Adipose tissue (tissue), 3 donors: ENCODE data around the gene BROX. TPM values are rescaled to one million over a fixed set of nuclear protein-coding genes. Genes with fewer than 3 reads are reported as not detected.
"Not testable (repeated sequence)": the region's sequence is repeated elsewhere in the genome, so short reads cannot be mapped to it uniquely, and the experiment has no call there.

ENCODE experiments used
- H3K27ac ChIP-seq: one replicate; pipeline ENCODE4 v1.5.1; 2013; ENCODE audit warnings: low read depth, low read length
- WGBS, 3 donors: extraction: QIAGEN DNeasy Blood & Tissue Kit; methylation state at CpG; one replicate each; pipeline ENCODE4 v1.1.7; 2013; 5-methylcytosine and 5-hydroxymethylcytosine counted together
- polyA plus RNA-seq, 3 donors: library from polyadenylated mRNA; stranded (reverse); fragments of 200-250 nt; gene quantifications; one replicate each; pipeline ENCODE4 v1.2.3, GENCODE V29; 2013
- donor health status: healthy with polysubstance abuse.
- donor health status: Bipolar disorder and iron deficiency.
- donor health status: healthy.

BROX gene, protein sequence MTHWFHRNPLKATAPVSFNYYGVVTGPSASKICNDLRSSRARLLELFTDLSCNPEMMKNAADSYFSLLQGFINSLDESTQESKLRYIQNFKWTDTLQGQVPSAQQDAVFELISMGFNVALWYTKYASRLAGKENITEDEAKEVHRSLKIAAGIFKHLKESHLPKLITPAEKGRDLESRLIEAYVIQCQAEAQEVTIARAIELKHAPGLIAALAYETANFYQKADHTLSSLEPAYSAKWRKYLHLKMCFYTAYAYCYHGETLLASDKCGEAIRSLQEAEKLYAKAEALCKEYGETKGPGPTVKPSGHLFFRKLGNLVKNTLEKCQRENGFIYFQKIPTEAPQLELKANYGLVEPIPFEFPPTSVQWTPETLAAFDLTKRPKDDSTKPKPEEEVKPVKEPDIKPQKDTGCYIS
- polyA plus RNA-seq, result 10 to 100 TPM in 1 of 3 donors, 1 to 10 TPM in 2; 6.4 to 15.3 (median 8.1) TPM

DNA sequence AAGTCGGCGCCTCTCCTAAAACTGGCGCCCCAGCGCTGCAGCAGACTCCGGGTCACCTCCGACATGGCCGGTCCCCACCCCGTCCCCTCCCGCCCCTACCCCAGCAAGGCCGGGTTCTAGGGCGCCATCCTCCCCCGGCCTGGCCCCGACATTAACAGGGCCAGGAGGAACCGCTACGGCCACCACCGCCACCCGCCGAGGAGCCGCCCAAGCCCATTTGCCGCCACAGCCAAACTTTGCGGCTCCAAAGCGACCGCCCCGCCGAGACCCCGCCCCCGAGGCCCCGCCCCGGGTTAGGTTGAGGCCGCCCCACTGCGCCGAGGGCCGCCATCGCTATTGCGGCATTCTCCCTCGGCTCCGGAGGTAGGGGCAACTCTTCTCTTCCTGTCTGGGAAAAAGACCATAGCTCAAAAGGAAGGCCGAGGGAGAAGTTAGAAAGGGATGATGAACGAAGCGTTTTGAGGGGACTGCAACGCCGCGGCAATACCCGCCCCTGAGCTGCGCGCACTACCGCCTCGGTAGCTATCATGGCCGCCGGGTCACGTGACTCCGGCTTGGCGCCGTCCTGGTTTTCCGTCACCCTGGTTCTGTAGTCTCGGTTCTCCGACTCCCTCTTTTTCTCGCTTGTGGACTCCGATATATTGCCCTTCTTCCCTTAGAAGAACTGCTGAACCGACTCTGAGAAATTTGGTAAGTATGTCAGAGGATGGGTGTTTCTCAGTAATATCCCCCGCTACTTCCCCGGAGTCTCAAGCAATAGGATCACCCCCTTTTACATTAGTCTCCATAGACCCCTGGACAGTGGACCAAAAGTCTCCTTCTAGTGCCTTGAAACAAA is at the start of gene BROX, which contains the start of gene AIDA:
Gene BROX (plus strand): TSS at position 312 of the 838 bp plus-strand sequence. CDS start 3,136 bp downstream, outside the sequence.
Gene AIDA (minus strand): TSS at position 239 of the 838 bp plus-strand sequence. CDS start 174 bp downstream, at position 65.
- H3K27ac ChIP-seq, result peak within 1 kb of the TSS; percentile 88
- WGBS, 3 donors, result 2 to 6% (median 3%) methylated on average over 51 to 54 of the region's 62 CpGs

DNA sequence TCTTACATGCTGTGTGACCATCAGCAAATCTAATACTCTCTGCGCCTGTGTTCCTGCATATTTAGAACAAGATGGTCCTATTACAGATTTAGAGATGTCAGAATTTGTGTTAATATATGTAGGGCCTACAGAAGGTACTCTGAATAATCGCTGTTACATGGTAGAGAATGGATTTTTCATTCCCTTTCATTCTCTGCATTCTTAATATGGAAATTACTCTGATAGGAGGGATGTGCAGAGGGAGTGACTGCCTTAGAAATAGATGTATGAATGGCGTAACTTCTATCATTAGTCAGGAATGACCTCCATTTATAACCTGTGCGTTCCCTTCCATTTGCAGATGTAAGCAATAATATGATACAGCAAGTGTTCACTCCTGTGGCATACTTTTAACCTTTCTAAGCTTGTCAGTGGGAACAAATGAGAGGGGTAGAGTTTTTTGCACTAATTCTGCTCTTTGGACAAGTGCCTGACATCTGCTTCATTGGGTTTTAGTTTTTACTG is 48.9 kb upstream of the BROX start:
- H3K27ac ChIP-seq, result no peak overlapping the region
- 95 to 96% (median 96%) methylated on average over 4 of the region's 4 CpGs for whole genome bisulfite sequencing, 3 donors

DNA sequence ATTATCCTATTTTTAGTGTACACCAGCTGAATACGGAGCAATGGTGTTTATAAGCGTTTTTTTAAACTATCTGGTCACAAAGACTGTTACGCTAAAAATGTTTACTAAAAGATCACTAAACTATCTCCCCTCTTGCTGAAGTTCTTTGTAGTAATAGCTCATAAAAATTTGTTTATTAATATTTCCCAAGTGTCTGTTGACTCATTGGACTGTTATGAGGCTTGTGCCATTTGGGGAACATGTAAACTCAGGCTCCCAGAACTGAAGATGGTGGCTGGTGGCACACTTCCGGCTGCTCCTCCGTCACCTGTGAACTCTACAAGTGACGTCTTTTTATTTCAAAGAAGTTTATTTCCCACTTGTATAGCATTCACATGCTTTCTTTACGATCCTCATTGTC is 46.4 kb upstream of the BROX start:
- WGBS, 3 donors, result 87 to 93% (median 88%) methylated on average over 7 of the region's 7 CpGs
- no peak overlapping the region for H3K27ac ChIP-seq

DNA sequence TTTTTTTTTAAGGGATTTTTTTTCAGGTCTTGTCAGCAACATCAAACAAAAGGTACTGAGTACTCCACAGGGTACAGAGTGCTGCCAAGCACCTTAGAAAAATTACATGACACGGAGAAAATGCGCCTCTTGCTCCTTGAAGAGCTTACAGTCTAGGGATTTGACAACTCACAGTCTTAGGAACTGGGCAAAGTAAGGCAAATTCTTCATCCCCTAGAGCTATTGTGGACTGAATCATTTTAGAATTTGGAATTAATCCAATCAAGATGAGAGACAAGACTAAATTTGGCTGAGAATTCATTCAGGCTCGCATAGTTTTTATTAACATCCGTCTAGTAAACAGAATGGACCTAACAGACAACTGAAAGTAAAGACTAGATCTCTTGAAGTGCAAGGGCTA is 44.2 kb upstream of the BROX start:
- not testable (repeated sequence) for H3K27ac ChIP-seq

DNA sequence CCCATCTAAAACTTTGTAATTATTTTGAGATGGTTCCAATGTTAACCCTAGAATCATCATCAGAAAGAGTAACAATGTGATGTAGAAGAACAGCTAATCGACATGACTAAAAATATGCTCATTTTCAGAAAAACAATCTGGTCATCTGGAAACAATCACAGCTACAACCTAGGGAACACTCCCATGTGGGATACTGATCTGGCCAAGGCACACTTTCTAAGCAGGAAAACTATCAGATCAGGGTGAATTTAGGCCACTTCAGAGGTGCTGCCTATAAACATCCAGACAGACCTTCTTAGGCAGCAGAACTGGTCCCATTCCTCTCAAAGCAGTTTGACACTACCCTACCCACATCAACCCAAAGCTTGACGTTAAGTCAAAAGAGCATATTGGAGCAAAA is 43.3 kb upstream of the BROX start:
- not testable (repeated sequence) for H3K27ac ChIP-seq
- WGBS, 3 donors, result 75 to 87% (median 80%) methylated on average over 1 of the region's 2 CpGs

More for the DNA sequence above, 44.2 kb upstream of the BROX start:
- WGBS, 3 donors, result no CpG with 5 or more reads among the region's 4 CpGs

- H3K27ac ChIP-seq, result no peak overlapping the region
- WGBS, 3 donors, result 90 to 99% (median 91%) methylated on average over 1 of the region's 1 CpG
These were observed 42.3 kb upstream of the BROX start for GRCh38 chr1:222670110-222670509.

- H3K27ac ChIP-seq, result no peak overlapping the region
- WGBS, 3 donors, result 89 to 96% (median 93%) methylated on average over 1 of the region's 1 CpG
These were observed 32.3 kb upstream of the BROX start for GRCh38 chr1:222680080-222680479.

DNA sequence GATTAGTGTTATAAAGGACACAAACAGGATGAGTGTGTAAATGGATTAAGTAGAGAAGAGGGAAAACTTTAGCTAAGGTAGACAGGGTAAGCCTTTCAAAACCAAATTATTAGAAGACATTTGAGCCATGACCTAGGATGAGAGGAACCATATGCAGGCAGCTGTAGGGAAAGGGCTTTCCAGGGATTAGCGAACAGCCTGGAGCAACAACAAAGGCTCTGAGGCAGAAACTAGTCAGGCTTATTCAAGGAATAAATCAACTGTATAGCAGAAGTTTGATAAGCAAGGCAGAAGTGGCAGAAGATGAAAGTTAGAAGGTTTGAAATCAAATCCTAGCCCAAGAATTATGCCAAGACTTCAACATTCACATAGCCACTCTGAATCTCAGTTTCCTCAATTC is 21.3 kb upstream of the BROX start:
- 88 to 100% (median 96%) methylated on average over 1 of the region's 1 CpG for WGBS, 3 donors
- H3K27ac ChIP-seq, result no peak overlapping the region

- no peak overlapping the region for H3K27ac ChIP-seq
- 86 to 91% (median 88%) methylated on average over 5 of the region's 5 CpGs for WGBS, 3 donors
These were observed 17.4 kb upstream of the BROX start for GRCh38 chr1:222694927-222695326.

DNA sequence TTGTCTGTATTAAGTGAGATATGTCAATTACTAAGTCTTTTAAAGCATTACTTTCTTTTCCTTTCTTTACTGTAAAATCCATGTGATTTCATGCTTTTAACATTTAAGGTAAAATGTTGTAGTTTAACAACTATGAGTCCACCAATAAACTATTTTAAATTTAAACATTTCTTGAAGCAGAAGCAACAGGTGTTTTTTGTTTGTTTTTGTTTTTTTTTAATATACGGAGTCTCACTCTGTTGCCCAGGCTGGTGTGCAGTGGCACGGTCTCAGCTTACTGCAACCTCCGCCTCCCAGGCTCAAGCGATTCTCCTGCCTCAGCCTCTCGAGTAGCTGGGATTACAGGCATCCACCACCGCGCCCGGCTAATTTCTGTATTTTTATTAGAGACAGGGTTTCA is 15.6 kb upstream of the BROX start:
- H3K27ac ChIP-seq, result no peak overlapping the region
- WGBS, 3 donors, result 89 to 98% (median 94%) methylated on average over 8 of the region's 8 CpGs

- 89 to 95% (median 94%) methylated on average over 2 of the region's 2 CpGs for WGBS, 3 donors
- H3K27ac ChIP-seq, result no peak overlapping the region
These were observed 15.2 kb upstream of the BROX start for GRCh38 chr1:222697203-222697602.

GRCh38 chr1:222697826-222698225 is 14.5 kb upstream of the BROX start:
- 55 to 91% (median 78%) methylated on average over 2 of the region's 2 CpGs for WGBS, 3 donors
- H3K27ac ChIP-seq, result no peak overlapping the region

DNA sequence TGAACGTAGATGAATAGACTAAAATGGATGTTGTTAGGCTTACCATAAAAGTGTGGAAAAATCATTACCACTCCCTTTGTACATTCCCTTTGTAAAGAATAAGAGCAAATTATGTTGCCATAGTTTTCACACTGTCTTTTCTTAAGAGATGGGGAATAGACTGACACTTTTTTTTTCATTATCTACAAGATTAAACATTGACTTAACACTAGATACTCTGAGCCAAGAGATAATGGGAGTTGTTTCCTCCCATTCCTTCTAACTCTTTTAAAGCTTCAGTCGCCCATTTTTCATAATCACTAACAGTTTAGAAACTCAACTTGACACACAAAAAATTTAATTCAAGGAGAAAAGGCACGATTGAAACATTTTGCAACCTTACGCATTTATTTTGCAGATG is 10.2 kb upstream of the BROX start:
- H3K27ac ChIP-seq, result no peak overlapping the region
- 49 to 85% (median 78%) methylated on average over 4 of the region's 4 CpGs for WGBS, 3 donors

DNA sequence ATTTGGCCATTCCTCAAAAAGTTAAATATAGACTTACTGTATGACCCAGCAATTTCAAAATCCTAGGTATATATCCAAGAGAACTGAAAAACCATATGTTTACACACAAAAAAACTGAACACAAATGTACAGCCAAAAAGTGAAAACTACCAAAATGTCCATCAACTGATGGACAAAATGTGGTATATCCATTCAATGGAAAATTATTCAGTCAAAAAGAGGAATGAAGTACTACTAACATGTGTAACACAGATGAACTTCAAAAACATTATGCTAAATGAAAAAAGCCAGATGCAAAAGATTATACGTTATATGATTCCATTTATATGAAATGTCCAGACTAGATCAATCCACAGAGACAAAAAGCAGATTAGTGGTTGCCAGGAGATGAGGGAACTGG is 8.1 kb upstream of the BROX start:
- 96 to 97% (median 96%) methylated on average over 1 of the region's 1 CpG for WGBS, 3 donors
- no peak overlapping the region for H3K27ac ChIP-seq

DNA sequence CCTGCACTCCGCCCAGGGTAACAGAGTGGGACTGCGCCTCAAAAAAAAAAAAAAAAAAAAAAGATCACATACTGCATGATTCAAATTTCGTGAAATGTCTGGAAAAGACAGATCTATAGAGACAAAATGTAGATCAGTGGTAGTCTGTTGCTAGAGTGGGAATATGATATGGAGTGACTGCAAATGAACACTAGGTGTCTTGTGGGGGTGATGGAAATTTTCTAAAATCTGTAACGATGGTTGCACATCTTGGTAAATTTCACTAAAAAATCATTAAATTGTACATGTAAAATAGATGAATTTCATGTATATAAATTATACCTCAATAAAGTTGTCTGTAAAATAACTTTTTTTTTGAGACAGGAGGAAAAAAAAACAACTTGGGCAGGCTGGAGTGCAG is 5.5 kb upstream of the BROX start:
- 73 to 98% (median 73%) methylated on average over 4 of the region's 4 CpGs for WGBS, 3 donors
- H3K27ac ChIP-seq, result no peak overlapping the region

- 75 to 85% (median 76%) methylated on average over 5 of the region's 5 CpGs for WGBS, 3 donors
These were observed 2.6 kb upstream of the BROX start for GRCh38 chr1:222709700-222710153.

GRCh38 chr1:222711319-222712252 is 778 bp upstream of the BROX start:
- WGBS, 3 donors, result 0% methylated on average over 41 to 42 of the region's 42 CpGs
- no peak overlapping the region for H3K27ac ChIP-seq

More at GRCh38 chr1:222709700-222710153, 2.6 kb upstream of the BROX start:
- H3K27ac ChIP-seq, result no peak overlapping the region
